Measurements from ENCODE around the gene SNED1. TPM values are rescaled to one million over a fixed set of nuclear protein-coding genes. Genes with fewer than 3 reads are reported as not detected.

SNED1 gene
- total RNA-seq, 4 donors from 2014 or later: 18.0 to 52.2 (median 32.5) TPM

- ATAC-seq (ENCODE audit: low FRiP score) (no peak), DNase-seq (ENCODE audit: low spot score) (no peak)
- TF ChIP-seq CTCF (IDR thresholded peaks at IDR 0.05): no peak
Observed at GRCh38 chr2:240961910-240962299, 36.5 kb upstream of the SNED1 start.

- TF ChIP-seq CTCF (IDR thresholded peaks at IDR 0.05): no peak
- DNase-seq (ENCODE audit: low spot score) (no peak), ATAC-seq (ENCODE audit: low FRiP score) (no peak)
Observed at GRCh38 chr2:240962300-240963064, 35.9 kb upstream of the SNED1 start.

GRCh38 chr2:240963065-240963867 is 35.2 kb upstream of the SNED1 start:
- ATAC-seq (ENCODE audit: low FRiP score) (no peak), DNase-seq (ENCODE audit: low spot score) (no peak)
- TF ChIP-seq CTCF (IDR thresholded peaks at IDR 0.05): no peak

DNA sequence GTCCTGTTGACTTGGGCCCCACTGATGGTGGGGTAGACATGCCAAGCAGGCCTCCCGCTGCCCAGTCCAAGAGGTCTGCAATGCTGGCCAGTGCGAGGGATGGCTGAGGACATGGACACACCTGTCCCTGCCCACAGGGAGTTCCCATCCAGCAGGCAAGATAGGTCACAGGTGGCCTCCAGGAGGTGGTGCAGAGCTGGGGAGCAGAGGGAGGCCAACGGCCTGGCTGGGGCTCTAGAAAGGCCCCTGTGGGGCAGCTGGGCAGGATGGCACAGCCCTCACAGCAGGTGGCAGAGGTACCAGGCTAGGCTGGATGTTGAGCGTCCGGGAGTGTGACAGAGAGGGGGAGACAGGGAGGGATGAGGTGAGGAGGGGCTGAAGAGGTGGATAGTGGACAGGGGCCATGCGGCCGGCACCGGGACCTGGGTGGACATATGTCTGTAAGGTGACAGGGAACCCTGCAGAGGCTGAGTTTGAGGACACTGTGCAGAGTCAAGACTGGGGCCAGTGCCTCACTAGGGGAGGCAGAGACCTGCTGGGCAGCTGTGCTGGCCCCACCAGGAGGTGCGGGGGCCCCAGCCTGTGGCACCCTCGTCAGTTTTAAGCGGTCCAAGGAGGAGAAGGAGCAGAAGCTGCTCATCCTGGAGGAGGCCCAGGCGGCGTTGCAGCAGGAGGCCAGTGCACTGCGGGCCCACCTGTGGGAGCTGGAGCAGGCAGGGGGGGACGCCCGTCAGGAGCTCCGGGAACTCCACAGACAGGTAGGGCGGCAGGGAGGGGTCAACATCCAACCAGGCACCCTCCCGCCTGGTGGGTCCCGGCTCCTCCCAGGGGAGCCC is 34.3 kb upstream of the SNED1 start:
- no peak for DNase-seq (ENCODE audit: low spot score)
- no peak for ATAC-seq (ENCODE audit: low FRiP score)
- no peak for TF ChIP-seq CTCF (IDR thresholded peaks at IDR 0.05)

GRCh38 chr2:240964704-240965295 is 33.6 kb upstream of the SNED1 start:
- DNase-seq (ENCODE audit: low spot score) (no peak), ATAC-seq (ENCODE audit: low FRiP score) (no peak)
- no peak for TF ChIP-seq CTCF (IDR thresholded peaks at IDR 0.05)

DNA sequence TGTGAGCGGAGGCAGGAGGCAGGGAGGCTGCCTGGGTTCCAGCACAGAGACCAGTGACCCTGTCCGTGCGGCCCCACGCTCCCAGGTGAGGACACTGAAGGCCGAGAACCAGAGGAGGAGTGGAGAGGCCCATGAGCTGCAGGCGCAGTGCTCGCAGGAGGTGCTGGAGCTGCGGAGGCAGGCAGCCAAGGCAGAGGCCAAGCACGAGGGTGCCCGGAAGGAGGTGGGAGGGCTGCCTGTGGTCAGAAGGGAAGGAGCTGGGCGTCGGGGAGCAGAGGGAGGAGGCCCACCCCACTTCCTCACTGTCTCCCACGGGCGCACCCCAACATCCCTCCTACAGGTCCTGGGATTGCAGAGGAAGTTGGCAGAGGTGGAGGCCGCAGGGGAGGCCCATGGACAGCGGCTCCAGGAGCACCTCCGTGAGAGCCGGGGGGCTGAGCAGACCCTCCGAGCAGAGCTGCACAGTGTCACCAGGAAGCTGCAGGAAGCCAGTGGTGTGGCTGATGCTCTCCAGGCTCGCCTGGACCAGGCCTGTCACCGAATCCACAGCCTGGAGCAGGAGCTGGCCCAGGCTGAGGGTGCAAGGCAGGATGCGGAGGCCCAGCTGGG is 33.0 kb upstream of the SNED1 start:
- no peak for TF ChIP-seq CTCF (IDR thresholded peaks at IDR 0.05)
- DNase-seq (ENCODE audit: low spot score): no peak
- ATAC-seq (ENCODE audit: low FRiP score): no peak
